Ovary (tissue), 3 donors: ENCODE results near the gene ZNF423.
A peak's percentile ranks its signal among the peaks of the same experiment; 100 is the strongest.

ENCODE experiments used
- CTCF ChIP-seq, 3 donors: fragments of 450-650 bp in 2 of 3; fragments of 200-600 bp in 1 of 3; IDR thresholded peaks; one replicate each; pipeline versions ENCODE4 v1.5.1 to v1.8.0; 2016 to 2022; ENCODE audit warnings: antibody characterized with exemption in 3 of 3, mild to moderate bottlenecking in 1 of 3
- EP300 ChIP-seq: sonication (generic); formaldehyde crosslinking; IDR thresholded peaks from one replicate; pipeline ENCODE4 v1.6.1; 2017; ENCODE audit warnings: antibody characterized with exemption
- POLR2A ChIP-seq: fragments of 450-650 bp; IDR thresholded peaks from one replicate; pipeline ENCODE4 v1.6.1; 2017; ENCODE audit warnings: antibody characterized with exemption, mild to moderate bottlenecking, moderate library complexity
- donor health status: DM: no; HTN: no; CAD: no.

- peak; percentile 27 to 47 (median 39) for TF ChIP-seq CTCF (IDR thresholded peaks at IDR 0.05)
- no peak for TF ChIP-seq POLR2A
- TF ChIP-seq EP300: no peak
Measured at GRCh38 chr16:49592546-49593423, 263.1 kb downstream of the ZNF423 start.
